GM12872 (cell line): ENCODE measurements around the gene NEK9.

Source experiments
- TF ChIP-seq, protein P1 (sequence below): IDR thresholded peaks from 3 replicates; pipeline ENCODE4 v1.5.1; 2011; ENCODE audit warnings: low read depth, mild to moderate bottlenecking, low read length, moderate library complexity; ENCODE audit not compliant: insufficient read depth

The NEK9 gene

DNA sequence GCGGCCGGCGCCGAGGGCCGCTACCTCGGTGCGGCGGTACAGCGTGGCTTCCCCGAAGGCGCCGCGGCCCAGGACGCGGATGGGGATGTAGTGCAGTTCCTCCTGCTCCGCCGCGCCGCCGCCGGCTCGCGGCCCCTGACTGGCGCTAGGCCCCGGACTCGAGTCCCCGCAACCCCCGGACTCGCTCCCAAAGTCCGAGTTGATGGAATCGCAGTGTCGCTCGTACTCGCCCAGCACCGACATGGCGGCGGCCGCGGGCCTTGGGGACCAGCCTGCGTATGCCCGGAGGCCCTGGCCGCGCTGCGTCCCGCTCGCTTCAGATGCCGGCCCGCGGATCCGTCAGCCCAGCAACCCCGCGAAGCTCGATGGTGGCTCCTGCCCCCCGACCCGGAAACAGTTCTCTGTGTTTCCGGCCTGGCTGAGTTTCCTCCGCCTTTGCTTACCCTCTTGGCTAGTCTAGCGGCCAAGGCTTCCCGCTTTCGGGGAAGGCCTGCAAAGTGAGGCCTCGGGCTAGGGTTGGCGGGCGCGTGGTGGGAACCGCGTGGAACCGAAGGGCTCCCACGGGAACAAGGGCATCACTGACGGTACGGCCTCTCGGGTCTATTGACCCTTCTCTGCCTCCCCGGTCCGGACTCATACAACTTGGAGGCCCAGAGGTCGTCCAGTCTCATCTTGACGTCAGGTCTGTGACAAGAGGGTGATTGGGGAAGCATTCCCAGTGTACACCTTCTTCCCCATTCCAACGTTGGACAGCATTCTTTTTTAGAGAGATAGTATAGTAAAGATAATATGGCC is at the start of gene NEK9:
TSS of gene NEK9 (minus strand) at position 370 of the 795 bp plus-strand sequence. CDS start at position 243, 127 bp downstream.
- TF ChIP-seq, protein P1, sequence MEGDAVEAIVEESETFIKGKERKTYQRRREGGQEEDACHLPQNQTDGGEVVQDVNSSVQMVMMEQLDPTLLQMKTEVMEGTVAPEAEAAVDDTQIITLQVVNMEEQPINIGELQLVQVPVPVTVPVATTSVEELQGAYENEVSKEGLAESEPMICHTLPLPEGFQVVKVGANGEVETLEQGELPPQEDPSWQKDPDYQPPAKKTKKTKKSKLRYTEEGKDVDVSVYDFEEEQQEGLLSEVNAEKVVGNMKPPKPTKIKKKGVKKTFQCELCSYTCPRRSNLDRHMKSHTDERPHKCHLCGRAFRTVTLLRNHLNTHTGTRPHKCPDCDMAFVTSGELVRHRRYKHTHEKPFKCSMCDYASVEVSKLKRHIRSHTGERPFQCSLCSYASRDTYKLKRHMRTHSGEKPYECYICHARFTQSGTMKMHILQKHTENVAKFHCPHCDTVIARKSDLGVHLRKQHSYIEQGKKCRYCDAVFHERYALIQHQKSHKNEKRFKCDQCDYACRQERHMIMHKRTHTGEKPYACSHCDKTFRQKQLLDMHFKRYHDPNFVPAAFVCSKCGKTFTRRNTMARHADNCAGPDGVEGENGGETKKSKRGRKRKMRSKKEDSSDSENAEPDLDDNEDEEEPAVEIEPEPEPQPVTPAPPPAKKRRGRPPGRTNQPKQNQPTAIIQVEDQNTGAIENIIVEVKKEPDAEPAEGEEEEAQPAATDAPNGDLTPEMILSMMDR = no peak

DNA sequence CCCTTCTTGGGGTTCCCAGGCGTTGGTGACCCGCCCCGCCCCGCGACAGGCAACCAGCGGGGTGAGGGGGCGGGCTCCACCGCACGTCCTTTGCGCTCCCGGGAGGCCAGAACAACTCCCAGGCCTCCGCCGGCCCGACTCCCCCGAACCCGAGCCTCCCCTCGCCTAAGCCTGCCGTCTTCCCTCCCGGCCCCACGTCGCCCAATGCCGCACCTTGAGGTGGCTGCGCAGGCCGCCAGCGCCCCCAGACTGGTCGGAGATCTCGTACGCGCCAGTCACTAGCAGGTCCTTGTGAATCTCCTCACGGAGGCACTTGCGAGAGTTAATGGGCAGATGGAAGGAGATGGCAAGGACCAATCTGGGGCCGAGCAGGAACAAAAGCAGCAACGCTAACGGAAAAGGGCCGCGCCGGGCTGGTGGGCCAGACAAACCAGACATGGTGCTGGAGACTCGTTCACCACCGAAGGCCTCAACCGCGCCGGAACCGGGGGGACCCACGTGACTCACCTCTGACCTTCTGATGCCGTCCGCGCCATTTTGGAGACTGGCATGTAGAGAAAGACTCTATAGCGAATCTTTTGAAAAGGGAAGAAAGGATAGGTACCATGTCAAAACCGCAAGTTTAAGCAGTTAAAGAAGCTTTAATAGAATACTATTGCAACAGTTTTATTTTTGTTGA is 49.4 kb upstream of the NEK9 start, which contains the start of gene TMED10:
TSS of gene TMED10 (minus strand) at position 471 of the 679 bp plus-strand sequence. CDS start at position 438, 33 bp downstream.
- TF ChIP-seq, protein P1 = no peak

DNA sequence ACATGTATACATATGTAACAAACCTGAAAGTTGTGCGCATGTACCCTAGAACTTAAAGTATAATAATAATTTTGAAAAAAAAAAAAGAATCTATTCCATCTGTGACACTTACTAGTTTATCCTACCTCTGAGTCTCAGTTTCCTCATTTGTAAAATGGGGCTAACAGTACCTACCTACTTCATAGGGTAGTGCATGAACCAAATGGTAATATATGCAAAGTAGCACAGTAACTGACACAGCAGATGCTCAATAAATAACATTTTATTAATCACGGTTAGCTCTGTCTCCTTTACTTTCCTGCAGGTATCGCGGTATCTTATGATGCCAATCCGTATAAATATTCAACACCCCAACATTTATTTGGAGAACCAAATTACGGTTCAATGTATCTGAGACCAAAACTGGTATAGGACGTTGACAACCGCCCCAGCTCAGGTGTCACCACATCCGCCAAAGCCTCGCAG is 48.9 kb upstream of the NEK9 start:
- TF ChIP-seq, protein P1 = no peak

DNA sequence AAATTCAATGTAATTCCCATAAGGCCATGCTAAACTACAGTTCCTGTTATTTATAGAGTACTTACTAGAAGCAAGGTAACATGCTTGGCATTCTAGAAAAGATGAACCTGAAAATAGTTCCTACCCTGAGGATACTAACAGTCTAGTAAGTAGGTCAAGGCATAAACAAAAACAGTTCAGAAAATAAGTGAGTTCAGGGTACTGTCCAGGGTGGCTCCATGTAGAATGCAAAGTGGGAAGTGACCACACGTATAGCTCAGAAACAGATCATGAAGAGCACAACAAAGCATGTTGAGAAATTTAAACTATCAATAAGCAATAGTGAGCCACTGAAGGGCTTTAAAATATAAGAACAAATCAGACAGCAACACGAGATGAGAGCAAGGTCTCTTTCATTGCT is 47.2 kb upstream of the NEK9 start:
- TF ChIP-seq, protein P1 = no peak

DNA sequence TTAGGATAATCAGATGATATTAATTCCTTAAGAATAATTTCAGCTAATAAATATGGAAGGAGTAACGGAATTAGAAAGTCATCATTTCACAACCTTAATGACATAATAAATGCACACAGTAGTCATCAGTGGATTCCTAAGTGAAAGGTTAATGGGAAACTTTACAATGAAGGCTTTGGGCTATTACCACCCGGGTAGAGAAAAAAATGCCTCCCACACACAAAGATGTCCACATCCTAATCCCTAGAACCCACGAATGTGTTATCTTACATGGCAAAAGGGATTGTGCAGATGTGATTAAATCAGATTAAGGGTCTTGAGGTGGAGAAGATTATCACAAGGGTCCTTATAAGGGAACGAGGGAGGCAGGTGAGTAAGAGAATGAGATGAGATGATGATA is 43.9 kb upstream of the NEK9 start:
- TF ChIP-seq, protein P1 = no peak

DNA sequence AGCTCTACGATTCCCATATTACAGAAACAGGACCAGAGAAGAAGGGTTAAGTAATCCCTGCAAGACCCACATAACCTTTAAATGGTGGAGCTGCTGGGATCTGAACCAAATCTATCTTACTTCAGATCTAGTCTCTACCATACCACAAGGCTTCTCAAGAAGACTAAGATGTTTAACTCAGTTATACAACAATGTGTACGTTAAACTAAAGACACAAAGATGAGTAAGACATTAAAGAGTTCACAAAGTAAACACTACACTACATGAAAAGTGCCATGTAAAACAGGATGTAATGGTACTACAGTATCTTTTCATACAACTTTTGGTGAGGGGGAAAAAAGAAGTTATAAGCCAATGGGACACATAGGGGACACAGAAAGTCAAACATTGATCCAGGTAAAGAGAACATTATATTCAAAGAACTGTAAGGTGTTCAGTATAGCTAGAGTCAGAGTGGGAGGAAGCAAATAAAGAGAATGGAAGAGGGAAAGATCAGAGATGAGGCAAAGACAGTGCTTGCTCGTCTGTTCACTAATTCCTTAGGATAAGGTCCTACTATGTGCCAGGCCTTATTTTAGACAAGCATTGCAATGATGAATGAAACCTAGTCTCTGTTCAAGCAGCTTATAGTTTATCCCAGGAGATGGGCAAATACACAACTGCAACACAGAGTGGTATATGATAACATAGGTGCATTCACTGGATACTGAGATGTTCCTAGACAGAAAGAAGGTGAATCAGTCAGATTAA is 41.9 kb upstream of the NEK9 start:
- TF ChIP-seq, protein P1 = no peak

DNA sequence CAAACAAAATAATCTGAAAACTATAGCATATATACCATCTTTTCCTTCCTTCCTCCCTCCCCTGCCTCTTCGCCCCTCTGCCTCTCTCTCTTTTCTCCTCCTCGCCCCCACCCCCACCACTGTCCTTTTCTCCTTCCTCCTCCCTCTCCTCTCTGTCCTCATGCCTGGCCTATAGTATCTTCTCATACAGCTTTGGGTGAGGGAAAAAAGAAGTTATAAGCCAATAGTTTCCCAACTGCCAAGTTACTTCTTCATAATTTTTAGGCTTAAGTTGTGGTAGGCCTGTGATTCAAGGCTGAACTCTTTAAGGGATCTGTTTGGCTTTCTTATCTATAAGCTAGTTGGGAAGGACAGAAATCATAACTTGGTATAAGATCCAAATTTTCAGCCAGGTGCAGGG is 40.5 kb upstream of the NEK9 start:
- TF ChIP-seq, protein P1 = no peak
